ENCODE measurements around the gene TRMT61B.

DNA sequence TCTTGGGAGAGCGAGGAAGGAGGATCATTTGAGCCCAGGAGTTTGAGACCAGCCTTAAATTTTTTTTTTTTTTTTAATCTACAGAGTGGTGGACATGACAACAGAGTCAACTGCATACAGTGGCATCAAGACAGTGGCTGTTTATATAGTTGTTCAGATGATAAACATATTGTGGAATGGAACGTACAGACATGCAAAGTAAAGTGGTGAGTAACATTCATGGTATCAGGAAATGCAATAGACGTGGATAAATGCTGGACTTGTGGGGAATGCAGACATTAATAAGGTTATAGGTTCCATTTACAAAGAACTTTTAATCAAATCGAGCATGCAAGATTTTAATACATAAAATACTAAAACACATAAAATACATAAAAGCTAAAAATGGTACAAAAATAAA is 36.3 kb upstream of the TRMT61B start:
- no peak for TF ChIP-seq YY1 (IDR thresholded peaks at IDR 0.05; ENCODE audit: insufficient read depth, insufficient replicate concordance, low read depth, low read length)
- TF ChIP-seq ELF1 (CRISPR knock-in tag; IDR thresholded peaks at IDR 0.05): no peak
- TF ChIP-seq ZNF530 (CRISPR knock-in tag; IDR thresholded peaks at IDR 0.05; ENCODE audit: low read depth): no peak
- TF ChIP-seq, protein P1, sequence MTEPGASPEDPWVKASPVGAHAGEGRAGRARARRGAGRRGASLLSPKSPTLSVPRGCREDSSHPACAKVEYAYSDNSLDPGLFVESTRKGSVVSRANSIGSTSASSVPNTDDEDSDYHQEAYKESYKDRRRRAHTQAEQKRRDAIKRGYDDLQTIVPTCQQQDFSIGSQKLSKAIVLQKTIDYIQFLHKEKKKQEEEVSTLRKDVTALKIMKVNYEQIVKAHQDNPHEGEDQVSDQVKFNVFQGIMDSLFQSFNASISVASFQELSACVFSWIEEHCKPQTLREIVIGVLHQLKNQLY (CRISPR knock-in tag; IDR thresholded peaks at IDR 0.05): no peak
- TF ChIP-seq, protein P2, sequence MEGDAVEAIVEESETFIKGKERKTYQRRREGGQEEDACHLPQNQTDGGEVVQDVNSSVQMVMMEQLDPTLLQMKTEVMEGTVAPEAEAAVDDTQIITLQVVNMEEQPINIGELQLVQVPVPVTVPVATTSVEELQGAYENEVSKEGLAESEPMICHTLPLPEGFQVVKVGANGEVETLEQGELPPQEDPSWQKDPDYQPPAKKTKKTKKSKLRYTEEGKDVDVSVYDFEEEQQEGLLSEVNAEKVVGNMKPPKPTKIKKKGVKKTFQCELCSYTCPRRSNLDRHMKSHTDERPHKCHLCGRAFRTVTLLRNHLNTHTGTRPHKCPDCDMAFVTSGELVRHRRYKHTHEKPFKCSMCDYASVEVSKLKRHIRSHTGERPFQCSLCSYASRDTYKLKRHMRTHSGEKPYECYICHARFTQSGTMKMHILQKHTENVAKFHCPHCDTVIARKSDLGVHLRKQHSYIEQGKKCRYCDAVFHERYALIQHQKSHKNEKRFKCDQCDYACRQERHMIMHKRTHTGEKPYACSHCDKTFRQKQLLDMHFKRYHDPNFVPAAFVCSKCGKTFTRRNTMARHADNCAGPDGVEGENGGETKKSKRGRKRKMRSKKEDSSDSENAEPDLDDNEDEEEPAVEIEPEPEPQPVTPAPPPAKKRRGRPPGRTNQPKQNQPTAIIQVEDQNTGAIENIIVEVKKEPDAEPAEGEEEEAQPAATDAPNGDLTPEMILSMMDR (CRISPR knock-in tag; IDR thresholded peaks at IDR 0.05): no peak
- TF ChIP-seq REST (IDR thresholded peaks at IDR 0.05; ENCODE audit: borderline replicate concordance in 1 of 2, low read depth in 1 of 2, low read length in 2 of 2): no peak
- no peak; a peak in 1 of 4 replicates for TF ChIP-seq POLR2A (IDR thresholded peaks at IDR 0.05; ENCODE audit: insufficient read depth in 1 of 2, low read depth in 2 of 2, low read length in 2 of 2)
- TF ChIP-seq USF2 (IDR thresholded peaks at IDR 0.05; ENCODE audit: low read depth, low read length): no peak
- TF ChIP-seq USF2 (CRISPR knock-in tag; IDR thresholded peaks at IDR 0.05; ENCODE audit: borderline replicate concordance): no peak
